GM18861 (cell line): ENCODE data around the gene COASY.
"Not testable (repeated sequence)": the region's sequence is repeated elsewhere in the genome, so short reads cannot be mapped to it uniquely, and the experiment has no call there.

ENCODE experiments used
- ATAC-seq: cut with Tn5 transposase; IDR thresholded peaks from one replicate; pipeline ENCODE4 v1.9.1; 2021; ENCODE audit not compliant: unreplicated experiment

The COASY gene

DNA sequence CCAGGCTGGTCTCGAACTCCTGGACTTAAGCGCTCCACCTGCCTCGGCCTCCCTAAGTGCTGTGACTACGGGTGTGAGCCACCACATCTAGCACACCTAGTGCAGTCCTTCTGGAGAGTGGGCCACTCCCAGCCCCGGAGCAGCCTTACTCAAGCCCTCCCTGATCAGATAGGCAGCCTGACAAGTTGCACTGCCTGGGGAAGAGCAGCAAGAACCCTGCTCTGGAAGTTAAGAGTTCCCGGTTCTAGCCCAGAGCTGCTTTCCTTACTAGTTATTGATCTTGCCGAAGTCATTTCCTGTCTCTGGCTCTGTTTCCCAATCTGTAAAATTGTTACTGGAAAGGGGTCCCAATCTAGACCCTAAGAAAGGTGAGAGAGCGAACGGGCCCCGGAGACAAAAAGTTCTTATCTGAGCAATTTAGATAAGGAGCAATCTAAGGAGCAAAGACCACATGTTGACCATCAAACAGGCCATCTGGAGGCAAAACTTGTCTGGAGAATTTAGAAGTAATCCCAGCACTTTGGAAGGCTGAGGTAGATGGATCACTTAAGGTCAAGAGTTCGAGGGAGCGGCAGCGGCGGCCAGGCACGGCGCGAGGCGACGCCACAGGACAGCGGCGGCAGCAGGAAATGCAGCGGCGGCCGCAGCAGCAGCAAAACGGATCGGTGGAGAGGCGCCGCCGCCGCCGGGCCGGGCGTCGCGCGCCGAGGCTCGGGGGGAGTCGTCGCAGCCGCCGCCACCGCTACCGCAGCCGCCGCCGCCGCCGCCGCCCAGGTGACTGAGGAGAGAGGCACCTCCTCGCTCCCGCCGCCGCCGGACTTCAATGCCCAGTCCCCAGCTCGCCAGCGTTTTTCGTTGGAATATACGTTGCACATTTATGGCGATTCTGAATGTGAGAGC is 30.2 kb upstream of the COASY start:
- ATAC-seq = no peak

DNA sequence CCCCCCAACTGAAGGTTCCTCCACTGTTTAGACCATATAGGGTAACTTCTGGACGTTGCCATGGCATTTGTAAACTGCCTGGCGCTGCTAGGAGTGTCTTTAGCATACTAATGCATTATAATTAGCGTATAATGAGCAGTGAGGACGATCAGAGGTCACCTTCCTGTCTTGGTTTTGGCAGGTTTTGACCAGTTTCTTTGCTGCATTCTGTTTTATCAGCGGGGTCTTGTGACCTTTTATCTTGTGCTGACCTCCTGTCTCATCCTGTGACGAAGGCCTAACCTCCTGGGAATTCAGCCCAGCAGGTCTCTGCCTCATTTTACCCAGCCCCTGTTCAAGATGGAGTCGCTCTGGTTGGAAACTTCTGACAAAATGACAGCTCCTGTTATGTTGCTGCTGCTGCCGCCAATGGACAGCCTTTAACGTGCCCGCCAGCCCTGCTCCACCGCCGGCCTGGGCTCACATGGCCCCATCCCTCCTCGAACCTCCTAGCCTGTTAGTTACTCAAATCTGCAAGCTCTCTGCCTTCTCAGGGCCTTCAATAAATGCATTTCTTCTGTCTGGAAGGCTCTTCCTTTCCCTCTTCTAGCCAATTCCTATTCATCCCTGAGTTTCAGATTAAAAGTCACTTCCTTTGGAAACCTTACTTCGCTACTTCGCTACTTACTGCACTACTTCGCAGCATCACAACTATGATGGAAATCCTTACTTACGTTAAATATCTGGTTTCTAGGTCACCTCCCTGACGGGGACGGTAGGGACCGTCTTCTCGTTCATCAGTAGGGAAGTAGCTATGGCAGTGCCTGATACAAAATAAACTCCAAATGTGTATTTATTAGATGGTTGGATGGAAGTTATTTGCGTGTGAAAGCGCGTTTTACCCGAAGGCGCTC is 26.5 kb upstream of the COASY start:
- no peak for ATAC-seq

DNA sequence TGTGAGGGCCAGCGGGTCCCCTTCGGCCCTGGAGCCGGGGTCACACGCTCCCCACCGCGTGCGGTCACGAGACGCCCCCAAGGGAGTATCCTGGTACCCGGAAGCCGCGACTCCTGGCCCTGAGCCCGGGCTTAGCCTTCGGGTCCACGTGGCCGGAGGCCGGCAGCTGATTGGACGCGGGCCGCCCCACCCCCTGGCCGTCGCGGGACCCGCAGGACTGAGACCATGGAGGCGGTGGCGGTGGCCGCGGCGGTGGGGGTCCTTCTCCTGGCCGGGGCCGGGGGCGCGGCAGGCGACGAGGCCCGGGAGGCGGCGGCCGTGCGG is 25.9 kb upstream of the COASY start, which contains the start of gene NAGLU:
Gene NAGLU, plus strand, starts transcription at position 194 of the 324 bp plus-strand sequence. Its CDS starts 32 bp downstream, at position 226.
- ATAC-seq = peak; percentile 63

DNA sequence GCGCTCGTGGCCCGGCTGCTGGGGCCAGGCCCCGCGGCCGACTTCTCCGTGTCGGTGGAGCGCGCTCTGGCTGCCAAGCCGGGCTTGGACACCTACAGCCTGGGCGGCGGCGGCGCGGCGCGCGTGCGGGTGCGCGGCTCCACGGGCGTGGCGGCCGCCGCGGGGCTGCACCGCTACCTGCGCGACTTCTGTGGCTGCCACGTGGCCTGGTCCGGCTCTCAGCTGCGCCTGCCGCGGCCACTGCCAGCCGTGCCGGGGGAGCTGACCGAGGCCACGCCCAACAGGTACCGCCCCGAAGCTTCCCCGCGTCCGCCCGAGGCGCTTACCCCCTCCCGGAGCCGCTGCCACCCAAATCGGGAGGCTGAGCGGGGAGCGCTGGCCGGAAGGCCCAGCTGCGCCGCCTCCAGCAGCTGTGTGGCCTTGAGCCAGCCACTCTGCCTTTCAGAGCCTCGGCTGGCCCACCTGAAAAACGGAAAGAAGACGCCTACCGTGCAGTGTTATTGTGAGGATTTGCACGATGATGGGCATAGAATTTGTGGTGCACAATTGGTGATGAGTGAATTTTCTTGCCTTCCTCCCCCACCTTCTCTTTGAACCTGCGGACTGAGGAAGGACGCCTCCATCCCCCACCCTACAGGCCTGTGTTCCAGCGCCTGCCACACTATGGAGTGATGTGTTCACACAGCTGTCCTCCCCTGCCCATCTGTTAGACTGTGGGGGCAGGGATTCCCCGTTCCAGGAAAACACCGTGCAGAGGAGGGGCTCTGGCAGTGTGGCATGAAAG is 25.4 kb upstream of the COASY start:
- ATAC-seq = peak; percentile 36

DNA sequence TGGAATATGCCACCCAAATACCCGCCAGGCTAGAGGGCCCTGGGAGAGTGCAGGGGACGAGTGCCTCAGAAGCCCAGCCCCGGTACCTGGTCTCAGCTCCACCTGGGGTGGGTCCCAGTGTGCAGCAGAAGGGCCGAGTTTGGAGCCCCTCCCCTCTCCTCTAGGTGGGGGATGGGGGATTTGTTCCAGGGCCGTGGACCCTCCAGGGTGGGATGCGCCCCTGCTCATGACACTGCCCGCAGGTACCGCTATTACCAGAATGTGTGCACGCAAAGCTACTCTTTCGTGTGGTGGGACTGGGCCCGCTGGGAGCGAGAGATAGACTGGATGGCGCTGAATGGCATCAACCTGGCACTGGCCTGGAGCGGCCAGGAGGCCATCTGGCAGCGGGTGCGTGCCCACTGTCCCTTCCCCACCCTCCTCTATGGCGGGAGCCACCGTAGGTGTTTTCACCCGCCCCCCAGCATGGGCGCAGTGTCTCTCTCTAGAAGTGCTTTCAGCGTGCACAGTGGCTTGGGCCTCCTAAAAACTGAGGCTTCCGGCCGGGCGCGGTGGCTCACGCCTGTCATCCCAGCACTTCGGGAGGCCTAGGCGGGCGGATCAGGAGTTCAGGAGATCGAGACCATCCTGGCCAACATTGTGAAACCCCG is 24.7 kb upstream of the COASY start:
- ATAC-seq = no peak

DNA sequence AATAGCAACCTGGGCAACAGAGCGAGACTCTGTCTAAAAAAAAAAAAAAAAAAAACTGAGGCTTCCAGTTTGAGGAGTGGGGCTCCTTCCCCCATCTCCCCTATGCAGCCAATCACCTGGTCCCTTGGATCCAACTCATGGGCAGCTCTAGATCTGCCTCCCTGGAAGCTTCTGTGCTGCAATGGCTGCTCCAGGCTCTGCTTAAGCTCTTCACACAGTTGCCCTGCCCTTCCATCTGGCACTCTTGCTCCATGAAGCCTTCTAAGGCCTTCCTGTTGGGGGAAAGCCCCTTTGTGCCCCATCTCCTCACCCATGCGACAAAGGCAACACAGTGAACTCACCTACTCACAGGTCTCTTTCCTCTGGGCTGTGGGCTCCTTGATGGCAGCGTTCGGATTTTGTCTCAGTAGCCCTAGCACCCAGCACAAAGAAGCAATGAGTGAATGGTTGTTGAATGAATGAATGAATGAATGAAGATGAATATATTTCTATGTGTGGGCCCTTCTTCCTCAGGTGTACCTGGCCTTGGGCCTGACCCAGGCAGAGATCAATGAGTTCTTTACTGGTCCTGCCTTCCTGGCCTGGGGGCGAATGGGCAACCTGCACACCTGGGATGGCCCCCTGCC is 24.0 kb upstream of the COASY start:
- ATAC-seq = no peak

DNA sequence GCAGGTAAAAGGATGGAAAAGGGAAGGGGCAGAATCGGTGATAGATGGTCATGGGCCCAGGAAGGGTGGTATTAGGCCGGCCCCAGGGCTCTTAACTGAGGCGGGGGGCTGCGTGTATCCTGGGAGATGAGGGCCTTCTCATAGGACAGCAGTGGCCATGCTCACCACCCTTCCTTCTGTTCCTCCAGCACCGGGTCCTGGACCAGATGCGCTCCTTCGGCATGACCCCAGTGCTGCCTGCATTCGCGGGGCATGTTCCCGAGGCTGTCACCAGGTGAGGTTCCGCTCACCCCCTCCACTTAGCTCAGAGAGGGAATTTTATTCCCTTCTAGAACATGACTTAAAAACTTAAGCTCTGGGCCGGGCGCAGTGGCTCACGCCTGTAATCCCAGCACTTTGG is 23.5 kb upstream of the COASY start:
- no peak for ATAC-seq

DNA sequence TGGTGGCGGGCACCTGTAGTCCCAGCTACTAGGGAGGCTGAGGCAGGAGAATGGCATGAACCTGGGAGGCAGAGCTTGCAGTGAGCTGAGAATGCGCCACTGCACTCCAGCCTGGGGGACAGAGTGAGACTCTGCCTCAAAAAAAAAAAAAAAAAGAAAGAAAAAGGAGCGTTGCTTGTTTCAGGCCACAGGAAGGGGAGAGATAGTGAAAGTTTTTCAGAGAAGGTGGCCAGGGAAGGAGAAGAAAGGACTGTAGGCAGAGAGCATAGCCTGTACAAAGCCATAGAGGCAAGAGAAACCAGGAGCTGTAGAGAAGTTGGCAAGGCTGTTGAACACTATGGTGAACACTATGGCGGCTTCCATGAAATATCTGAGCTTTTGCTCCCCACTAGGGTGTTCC is 21.4 kb upstream of the COASY start:
- not testable (repeated sequence) for ATAC-seq

DNA sequence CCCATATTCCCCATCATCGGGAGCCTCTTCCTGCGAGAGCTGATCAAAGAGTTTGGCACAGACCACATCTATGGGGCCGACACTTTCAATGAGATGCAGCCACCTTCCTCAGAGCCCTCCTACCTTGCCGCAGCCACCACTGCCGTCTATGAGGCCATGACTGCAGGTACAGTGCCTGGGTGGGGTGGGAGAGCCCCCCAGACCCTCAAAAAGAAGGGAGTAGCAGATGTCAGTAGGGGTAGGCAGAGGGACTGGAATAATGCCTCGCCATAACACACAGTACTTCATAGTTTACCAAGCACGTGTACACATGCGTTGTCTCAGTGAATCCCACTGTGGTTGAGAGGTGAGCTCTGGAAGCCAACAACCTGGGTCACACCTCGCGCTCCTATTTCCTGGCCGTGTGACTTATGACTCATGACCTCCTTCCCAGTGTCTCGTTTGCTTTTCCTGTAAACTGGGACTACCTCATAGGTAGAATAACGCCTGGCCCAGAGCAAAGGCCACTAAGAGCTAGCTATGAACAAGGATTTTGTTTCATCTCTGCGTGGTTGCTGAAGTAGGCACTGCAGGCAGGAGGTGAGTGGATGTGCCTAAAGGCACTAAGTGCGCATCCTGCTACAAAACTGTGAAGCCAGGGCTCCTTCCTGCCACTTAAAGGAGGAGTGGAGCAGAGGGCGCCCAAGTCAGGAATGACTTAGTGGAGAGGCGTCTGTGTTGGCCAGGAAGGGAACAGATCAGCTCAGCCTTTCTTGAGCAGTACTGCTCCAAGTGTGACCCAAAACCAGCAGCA is 20.7 kb upstream of the COASY start:
- ATAC-seq = no peak

DNA sequence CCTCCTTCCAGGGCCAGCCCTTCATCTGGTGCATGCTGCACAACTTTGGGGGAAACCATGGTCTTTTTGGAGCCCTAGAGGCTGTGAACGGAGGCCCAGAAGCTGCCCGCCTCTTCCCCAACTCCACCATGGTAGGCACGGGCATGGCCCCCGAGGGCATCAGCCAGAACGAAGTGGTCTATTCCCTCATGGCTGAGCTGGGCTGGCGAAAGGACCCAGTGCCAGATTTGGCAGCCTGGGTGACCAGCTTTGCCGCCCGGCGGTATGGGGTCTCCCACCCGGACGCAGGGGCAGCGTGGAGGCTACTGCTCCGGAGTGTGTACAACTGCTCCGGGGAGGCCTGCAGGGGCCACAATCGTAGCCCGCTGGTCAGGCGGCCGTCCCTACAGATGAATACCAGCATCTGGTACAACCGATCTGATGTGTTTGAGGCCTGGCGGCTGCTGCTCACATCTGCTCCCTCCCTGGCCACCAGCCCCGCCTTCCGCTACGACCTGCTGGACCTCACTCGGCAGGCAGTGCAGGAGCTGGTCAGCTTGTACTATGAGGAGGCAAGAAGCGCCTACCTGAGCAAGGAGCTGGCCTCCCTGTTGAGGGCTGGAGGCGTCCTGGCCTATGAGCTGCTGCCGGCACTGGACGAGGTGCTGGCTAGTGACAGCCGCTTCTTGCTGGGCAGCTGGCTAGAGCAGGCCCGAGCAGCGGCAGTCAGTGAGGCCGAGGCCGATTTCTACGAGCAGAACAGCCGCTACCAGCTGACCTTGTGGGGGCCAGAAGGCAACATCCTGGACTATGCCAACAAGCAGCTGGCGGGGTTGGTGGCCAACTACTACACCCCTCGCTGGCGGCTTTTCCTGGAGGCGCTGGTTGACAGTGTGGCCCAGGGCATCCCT is 18.5 kb upstream of the COASY start:
- no peak for ATAC-seq

DNA sequence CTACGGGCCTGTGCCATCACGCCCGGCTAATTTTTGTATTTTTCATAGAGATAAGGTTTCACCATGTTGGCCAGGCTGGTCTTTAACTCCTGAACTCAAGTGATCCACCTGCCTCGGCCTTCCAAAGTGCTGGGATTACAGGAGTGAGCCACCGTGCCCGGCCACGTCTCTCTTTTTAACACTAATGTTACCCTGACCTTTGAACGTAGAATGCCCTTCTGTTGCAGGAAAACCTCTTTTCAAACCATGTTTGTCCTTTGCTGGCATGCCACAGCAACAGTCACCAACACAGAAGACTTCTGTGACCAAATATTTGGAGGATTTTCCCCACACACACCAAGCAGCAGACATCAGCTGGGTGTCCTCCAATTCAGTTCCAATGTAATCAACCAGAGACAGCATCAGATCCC is 17.1 kb upstream of the COASY start:
- no peak for ATAC-seq

DNA sequence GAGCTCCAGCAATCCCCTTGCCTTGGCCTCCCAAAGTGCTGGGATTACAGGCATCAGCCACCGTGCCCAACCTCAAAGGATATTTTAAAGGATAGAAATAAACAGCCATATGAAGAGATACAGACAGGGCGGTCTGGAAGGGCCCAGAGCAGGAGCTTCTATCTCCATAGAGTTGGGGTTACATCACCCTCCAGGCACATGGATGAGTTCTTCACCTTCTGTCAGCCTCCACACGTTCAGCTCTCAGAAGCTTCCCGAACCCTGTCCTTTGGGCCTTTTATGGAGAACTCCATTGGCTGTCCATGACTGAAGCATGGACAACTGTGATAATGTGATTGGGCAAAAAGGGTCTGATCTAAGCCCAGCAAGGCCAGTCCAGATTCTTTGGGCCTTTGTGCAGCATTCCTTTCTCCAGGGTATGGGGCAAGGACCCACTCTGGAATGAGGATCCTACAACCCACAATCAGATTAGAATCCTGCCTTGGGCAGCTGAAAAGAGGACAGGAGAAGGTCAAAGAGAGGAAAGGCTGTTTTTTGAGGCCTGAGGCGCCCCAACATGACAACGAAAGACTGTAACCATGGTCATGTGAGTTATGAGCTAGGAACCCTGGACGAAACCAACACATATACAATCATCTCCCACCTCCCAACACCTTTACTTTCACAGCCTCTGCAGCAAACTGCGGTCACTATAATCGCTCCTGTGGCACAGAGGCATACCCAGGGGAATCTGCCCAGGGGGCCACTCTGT is 16.0 kb upstream of the COASY start:
- not testable (repeated sequence) for ATAC-seq

DNA sequence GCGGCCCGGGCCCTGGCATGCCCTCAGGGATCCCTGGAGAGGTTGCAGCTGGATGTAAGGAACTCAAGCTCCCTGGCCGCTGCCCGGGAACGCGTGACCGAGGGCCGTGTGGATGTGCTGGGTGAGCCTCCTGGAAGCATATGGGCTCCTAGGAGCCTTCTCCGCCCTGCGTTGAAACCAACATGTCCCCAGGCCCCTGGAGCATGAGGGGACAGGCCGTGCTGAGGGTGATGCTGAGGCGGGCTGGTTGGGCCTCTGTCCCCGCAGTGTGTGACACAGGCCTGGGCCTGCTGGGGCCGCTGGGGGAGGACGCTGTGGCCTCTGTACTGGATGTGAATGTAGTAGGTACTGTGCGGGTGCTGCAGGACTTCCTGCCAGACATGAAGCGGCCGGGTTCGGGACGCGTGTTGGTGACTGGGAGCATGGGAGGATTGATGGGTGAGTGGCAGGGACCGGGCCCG is 14.9 kb upstream of the COASY start:
- ATAC-seq = no peak

DNA sequence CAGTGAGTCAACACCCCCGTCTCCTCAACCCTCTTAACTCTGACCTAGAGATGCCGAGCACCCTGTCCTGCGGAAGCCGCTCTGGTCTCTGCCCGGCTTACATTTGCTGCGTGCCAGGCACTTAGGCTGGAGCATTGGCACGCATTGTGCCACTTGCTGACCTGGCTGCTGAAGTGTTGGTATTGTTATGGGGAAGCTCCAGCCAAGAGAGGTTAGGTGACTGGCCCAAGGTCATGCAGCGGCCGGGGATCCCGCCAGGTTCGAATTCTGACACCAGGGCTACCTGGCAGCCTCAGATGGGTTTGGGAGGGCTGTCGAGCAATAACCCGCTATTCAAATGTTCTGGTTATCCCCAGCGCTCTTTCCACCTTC is 14.3 kb upstream of the COASY start:
- no peak for ATAC-seq

DNA sequence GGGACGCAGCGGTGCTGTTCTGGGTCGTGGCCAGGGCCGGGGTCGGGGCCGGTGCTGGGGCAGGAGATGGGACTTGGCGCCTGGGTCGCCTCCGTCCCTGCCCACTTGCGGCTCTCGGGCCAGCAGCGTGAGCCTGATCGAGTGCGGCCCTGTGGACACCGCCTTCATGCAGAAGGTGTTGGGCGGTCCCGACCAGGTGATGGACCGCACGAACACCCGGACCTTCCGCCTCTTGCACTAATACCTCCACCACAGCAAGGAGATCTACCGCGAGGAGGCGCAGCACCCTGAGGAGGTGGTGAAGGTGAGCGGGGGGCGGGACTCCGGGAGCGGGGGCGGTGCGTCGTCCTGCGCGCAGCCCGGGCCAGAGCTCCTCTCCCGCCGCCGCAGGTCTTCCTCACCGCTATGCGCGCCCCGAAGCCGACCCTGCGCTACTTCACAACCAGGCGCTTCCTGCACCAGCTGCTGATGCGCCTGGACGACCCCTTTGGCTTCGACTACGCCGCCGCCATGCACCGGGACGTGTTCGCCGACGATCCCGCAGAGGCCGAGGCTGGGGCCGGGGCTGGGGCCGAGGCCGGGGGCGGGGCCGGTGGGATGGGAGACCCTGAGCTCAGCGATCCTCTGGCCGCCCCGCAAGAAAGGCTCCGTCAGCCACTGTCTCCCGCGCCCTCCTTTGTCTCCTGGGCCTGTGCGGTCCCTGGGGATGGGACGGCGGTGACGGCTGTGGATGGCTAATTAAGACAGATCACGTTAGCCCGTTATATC is 13.7 kb upstream of the COASY start:
- peak; percentile 38 for ATAC-seq

DNA sequence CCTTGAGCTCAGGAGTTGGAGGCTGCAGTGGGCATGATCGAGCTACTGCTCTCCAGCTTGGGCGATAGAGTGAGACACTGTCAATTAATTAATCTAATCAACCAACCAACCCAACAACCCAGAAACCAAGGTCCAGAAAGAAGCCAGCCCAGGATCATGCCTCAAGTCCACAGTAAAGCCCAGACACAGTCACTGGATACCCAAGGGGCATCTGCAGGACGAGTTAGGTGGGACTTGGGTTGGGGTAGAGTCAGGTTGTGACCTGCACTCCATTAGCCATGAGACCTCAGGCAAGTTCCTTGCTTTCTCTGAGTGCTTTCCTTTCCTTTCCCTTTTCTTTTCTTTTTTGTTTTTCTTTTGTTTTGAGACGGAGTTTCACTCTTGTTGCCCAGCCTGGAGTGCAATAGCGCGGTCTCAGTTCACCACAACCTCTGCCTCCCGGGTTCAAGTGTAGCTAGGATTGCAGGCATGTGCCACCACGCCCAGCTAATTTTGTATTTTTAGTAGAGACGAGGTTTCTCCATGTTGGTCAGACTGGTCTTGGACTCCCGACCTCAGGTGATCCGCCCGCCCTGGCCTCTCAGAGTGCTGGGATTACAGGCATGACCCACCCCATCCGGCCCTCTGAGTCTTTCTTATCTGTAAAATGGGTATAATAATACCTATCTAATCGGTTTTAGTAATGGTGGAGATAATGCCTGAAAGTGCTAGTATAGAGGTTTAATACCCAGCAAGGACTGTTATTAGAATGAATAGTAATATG is 12.8 kb upstream of the COASY start:
- ATAC-seq = no peak
